Spleen (tissue), 11 donors: ENCODE results near the gene ITGB8. TPM values are rescaled to one million over a fixed set of nuclear protein-coding genes. Genes with fewer than 3 reads are reported as not detected.

Experiments used
- DNase-seq: peaks from one replicate; pipeline ENCODE4 v3.0.0-alpha.2; 2020
- H3K27ac ChIP-seq, 8 donors: fragments of 200-600 bp; sonication (generic) in 7 of 8; 1 replicate in 4 of 8; 2 replicates in 4 of 8; pipeline versions ENCODE4 v1.5.0 to v1.8.0; 2016 to 2021; ENCODE audit warnings: inconsistent platforms in 4 of 8, mild to moderate bottlenecking in 4 of 8, moderate library complexity in 1 of 8
- H3K27me3 ChIP-seq, 7 donors: fragments of 200-600 bp; sonication (generic) in 6 of 7; replicated peaks in 1 of 7; 1 replicate in 4 of 7; 2 replicates in 3 of 7; pipeline versions ENCODE4 v1.5.0 to v1.8.0; 2016 to 2021; ENCODE audit warnings: inconsistent platforms in 3 of 7, mild to moderate bottlenecking in 1 of 7
- H3K36me3 ChIP-seq, 6 donors: fragments of 200-600 bp; sonication (generic) in 5 of 6; 1 replicate in 4 of 6; 2 replicates in 2 of 6; pipeline versions ENCODE4 v1.5.0 to v1.8.0; 2016 to 2021; ENCODE audit warnings: inconsistent platforms in 2 of 6
- H3K4me1 ChIP-seq, 6 donors: fragments of 200-600 bp; sonication (generic) in 5 of 6; 1 replicate in 3 of 6; 2 replicates in 3 of 6; pipeline versions ENCODE4 v1.5.0 to v1.8.0; 2016 to 2021; ENCODE audit warnings: inconsistent platforms in 3 of 6
- H3K4me3 ChIP-seq, 8 donors: fragments of 200-600 bp; sonication (generic) in 7 of 8; 1 replicate in 4 of 8; 2 replicates in 4 of 8; pipeline versions ENCODE4 v1.5.0 to v1.8.0; 2016 to 2021; ENCODE audit warnings: inconsistent platforms in 4 of 8, mild to moderate bottlenecking in 4 of 8, moderate library complexity in 2 of 8
- H3K9me3 ChIP-seq, 8 donors: fragments of 200-600 bp; sonication (generic) in 7 of 8; 1 replicate in 4 of 8; 2 replicates in 4 of 8; pipeline versions ENCODE4 v1.5.0 to v1.8.0; 2016 to 2021; ENCODE audit warnings: inconsistent platforms in 4 of 8
- POLR2A ChIP-seq, 3 donors: fragments of 450-650 bp; IDR thresholded peaks; one replicate each; pipeline ENCODE4 v1.5.1; 2017; ENCODE audit warnings: antibody characterized with exemption in 3 of 3, mild to moderate bottlenecking in 1 of 3
- POLR2AphosphoS5 ChIP-seq, 3 donors: sonication (generic); formaldehyde crosslinking; IDR thresholded peaks; one replicate each; pipeline ENCODE4 v1.5.1; 2017; ENCODE audit warnings: antibody characterized with exemption in 3 of 3
- WGBS, 5 donors: extraction: QIAGEN DNeasy Blood & Tissue Kit in 3 of 5; methylation state at CpG; one replicate each; pipeline versions ENCODE4 v1.1.5 to v1.1.7; 2013 to 2018; 5-methylcytosine and 5-hydroxymethylcytosine counted together
- intact Hi-C: fragments of 100-400 bp; cut with DNase I; formaldehyde crosslinking; loops from one replicate; pipeline ENCODE4 v1.15.0; 2023; ENCODE audit warnings: low total_unique reads
- polyA plus RNA-seq, 3 donors: library from polyadenylated mRNA; stranded (reverse); fragments of 200-250 nt; gene quantifications; one replicate each; pipeline ENCODE4 v1.2.1, GENCODE V29; 2013
- total RNA-seq, 7 donors: library from RNA; depleted of rRNA in 3 of 7; stranded (reverse); fragments of >200 nt in 3 of 7; fragmentation: NEBNext Ultra II Directional in 4 of 7; extraction: Animal tissue kit (Norgen Biotek cat#: 25700) in 4 of 7; gene quantifications; one replicate each; pipeline versions ENCODE4 v1.1.0 to v1.2.1, GENCODE V29; 2016 to 2021
- TF ChIP-seq, protein P1 (sequence below), 11 experiments: fragments of 200-600 bp in 7 of 11; fragments of 450-650 bp in 4 of 11; sonication (generic) in 4 of 11; IDR thresholded peaks in 8 of 11; conservative IDR thresholded peaks in 3 of 11; 1 replicate in 7 of 11; 2 replicates in 4 of 11; pipeline versions ENCODE4 v1.4.0 to v1.8.0; 2016 to 2021; ENCODE audit warnings: antibody characterized with exemption in 11 of 11, inconsistent platforms in 4 of 11, mild to moderate bottlenecking in 1 of 11
- donor health status: healthy with polysubstance abuse.
- donor health status: DM: no; HTN: no; CAD: no; lungs with moderate emphysema.
- donor health status: DM: no; HTN: no; CAD: no.
- donor health status: Bipolar disorder and iron deficiency.
- donor health status: healthy.
- donor health status: DM: no; HTN: no; CAD: no.
- donor health status: DM: yes; HTN: yes; CAD: no.

The ITGB8 gene
- total and polyA plus RNA-seq, 10 donors: 0.11 to 1.1 (median 0.28) TPM

DNA sequence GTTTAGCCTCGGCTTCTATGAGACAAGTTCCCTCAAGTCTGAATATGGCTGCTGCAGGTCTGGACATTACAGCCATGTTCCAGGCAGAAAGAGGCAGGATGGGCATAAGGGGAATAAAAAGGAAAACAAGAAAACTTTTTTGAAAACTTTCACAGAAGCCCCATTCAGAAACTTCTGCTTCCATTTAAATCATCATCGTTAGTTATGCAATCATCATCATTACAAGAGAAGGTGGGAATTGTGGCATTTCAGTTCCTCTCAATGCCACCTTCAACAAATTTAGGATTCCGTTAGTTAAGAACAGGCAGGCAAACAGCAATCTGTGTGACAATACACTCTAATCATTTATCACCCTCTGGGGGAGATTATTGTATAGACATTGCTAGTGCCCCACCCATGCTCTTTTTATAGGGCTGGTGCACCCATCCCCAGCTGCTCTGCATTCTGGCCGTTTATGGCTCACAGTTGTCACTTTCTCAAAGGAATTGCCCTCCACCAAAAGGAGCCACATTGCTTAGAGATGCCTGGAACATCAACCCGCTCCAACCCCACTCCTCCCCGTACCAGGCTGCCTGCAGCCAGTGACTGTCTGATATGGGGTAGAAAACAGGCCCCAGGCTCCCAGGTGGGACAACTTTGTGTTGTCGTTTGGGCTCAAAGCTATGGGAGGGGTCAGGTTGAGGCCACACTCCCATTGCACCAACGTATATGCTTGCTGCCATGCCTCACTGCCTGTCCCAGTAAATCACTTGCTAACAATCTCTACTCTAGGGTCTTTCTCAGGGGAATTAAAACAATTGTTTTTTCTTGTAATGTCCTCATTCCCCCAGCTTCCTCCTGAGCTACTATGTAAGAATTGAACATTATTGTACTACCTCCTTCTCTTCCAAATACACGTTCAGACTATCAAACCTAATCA lies 24.2 kb downstream of the ITGB8 start:
- Histone ChIP-seq H3K4me3 (no peak overlapping the region), H3K27me3 (peaks cover 0 to 5% (median 0%) of the 10 kb centered on the region in 7 donors), H3K36me3 (no peaks in the 10 kb centered on the region), H3K4me1 (no peaks in the 10 kb centered on the region), H3K9me3 (no peaks in the 10 kb centered on the region), H3K27ac (no peak overlapping the region)
- 68 to 77% (median 72%) methylated on average over 7 to 9 of the region's 9 CpGs for whole genome bisulfite sequencing, 5 donors
- TF ChIP-seq POLR2A (IDR thresholded peaks at IDR 0.05) (no peak), POLR2AphosphoS5 (IDR thresholded peaks at IDR 0.05) (no peak)
- TF ChIP-seq, protein P1, sequence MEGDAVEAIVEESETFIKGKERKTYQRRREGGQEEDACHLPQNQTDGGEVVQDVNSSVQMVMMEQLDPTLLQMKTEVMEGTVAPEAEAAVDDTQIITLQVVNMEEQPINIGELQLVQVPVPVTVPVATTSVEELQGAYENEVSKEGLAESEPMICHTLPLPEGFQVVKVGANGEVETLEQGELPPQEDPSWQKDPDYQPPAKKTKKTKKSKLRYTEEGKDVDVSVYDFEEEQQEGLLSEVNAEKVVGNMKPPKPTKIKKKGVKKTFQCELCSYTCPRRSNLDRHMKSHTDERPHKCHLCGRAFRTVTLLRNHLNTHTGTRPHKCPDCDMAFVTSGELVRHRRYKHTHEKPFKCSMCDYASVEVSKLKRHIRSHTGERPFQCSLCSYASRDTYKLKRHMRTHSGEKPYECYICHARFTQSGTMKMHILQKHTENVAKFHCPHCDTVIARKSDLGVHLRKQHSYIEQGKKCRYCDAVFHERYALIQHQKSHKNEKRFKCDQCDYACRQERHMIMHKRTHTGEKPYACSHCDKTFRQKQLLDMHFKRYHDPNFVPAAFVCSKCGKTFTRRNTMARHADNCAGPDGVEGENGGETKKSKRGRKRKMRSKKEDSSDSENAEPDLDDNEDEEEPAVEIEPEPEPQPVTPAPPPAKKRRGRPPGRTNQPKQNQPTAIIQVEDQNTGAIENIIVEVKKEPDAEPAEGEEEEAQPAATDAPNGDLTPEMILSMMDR (IDR thresholded peaks at IDR 0.05 in 8 of 11, conservative IDR thresholded peaks at IDR 0.05 in 3 of 11): no peak
- no peak for DNase-seq
- intact Hi-C loops: no loop called here

DNA sequence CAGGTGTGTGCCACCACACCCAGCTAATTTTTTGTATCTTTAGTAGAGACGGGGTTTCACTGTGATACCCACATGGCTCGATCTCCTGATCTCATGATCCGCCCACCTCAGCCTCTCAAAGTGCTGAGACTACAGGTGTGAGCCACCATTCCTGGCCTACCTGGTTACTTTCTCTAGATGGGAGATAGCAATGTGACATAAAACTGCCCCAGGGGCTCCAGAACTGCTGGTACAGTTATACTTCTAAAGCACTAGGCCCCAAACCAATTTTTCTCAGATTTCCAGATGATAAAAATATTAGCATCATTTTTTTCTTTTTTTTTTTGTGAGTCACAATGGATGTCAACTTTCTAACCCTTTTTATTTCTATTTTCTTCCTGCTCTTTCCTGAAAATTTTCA lies 27.4 kb downstream of the ITGB8 start:
- Histone ChIP-seq H3K27me3 (no peaks in the 10 kb centered on the region), H3K9me3 (no peaks in the 10 kb centered on the region), H3K4me3 (no peak overlapping the region), H3K4me1 (no peaks in the 10 kb centered on the region), H3K27ac (no peak overlapping the region), H3K36me3 (no peaks in the 10 kb centered on the region)
- TF ChIP-seq POLR2AphosphoS5 (IDR thresholded peaks at IDR 0.05): no peak
- no peak for TF ChIP-seq POLR2A (IDR thresholded peaks at IDR 0.05)
- TF ChIP-seq, protein P1 (IDR thresholded peaks at IDR 0.05 in 8 of 11, conservative IDR thresholded peaks at IDR 0.05 in 3 of 11): no peak
- DNase-seq: no peak
- intact Hi-C loops: no loop called here
- WGBS, 5 donors: 89 to 97% (median 94%) methylated on average over 3 of the region's 3 CpGs

DNA sequence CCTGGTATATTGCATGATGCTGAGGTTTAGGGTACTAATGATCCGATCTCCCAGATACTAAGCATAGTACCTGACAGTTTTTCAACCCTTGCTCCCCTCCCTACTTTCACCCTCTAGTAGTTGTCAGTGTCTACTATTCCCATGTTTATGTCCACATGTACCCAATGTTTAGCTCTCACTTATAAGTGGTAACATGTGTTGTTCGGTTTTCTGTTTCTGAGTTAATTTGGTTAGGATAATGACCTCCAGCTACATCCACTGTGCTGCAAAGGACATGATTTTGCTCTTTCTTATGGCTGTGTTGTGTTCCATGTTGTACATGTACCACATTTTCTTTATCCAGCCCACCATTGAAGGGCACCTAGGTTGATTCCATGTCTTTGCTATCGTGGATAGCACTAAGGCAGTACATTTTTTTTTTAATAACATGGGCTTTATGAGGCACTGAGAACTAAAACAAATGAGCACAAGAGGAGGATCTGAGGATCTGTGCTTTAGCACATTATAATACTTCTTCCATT lies 28.1 kb downstream of the ITGB8 start:
- 90 to 97% (median 92%) methylated on average over 3 of the region's 3 CpGs for WGBS, 5 donors
- H3K36me3 ChIP-seq: no peaks in the 10 kb centered on the region
- peaks cover 0 to 5% (median 0%) of the 10 kb centered on the region in 7 donors for H3K27me3 ChIP-seq
- intact Hi-C loops: no loop called here
- H3K4me1 ChIP-seq: no peaks in the 10 kb centered on the region
- no peak overlapping the region for H3K4me3 ChIP-seq
- no peaks in the 10 kb centered on the region for H3K9me3 ChIP-seq
- TF ChIP-seq, protein P1 (IDR thresholded peaks at IDR 0.05 in 8 of 11, conservative IDR thresholded peaks at IDR 0.05 in 3 of 11): no peak
- no peak for TF ChIP-seq POLR2AphosphoS5 (IDR thresholded peaks at IDR 0.05)
- no peak for TF ChIP-seq POLR2A (IDR thresholded peaks at IDR 0.05)
- DNase-seq: no peak
- no peak overlapping the region for H3K27ac ChIP-seq

DNA sequence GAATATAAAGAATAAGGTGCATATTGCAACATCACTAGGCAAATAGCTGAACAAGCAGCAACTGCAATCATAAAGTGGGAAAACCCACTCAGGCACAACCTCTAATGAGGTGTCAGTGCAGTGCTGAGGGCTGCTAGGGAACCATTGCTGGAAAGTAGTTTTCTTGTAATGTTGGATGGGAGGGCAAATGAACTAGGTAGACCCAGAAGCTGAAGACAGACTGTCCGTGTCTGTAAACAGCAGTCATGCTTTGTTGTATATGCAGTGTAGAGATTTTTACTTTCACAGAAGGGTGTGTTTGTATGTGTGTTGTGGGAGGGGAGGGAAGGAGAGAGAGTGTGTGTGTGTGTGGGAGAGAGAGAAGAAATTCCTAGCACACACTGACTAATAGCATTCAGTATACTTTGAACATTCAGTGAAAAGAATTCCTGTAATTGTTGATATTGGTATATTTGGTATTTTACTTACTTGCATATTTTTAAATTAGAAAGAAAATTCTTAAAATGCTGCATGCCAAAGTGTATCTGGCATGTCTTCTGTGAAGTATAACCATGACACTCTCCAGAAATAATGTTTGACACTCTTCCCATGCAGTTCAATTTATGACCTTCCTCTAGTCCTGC lies 28.8 kb downstream of the ITGB8 start:
- 76 to 93% (median 81%) methylated on average over 1 of the region's 1 CpG for WGBS, 5 donors
- H3K36me3 ChIP-seq: no peaks in the 10 kb centered on the region
- no peak overlapping the region for H3K4me3 ChIP-seq
- H3K27me3 ChIP-seq: peaks cover 0 to 5% (median 0%) of the 10 kb centered on the region in 7 donors
- intact Hi-C loops: no loop called here
- DNase-seq: no peak
- TF ChIP-seq POLR2AphosphoS5 (IDR thresholded peaks at IDR 0.05) (no peak), POLR2A (IDR thresholded peaks at IDR 0.05) (no peak)
- TF ChIP-seq, protein P1 (IDR thresholded peaks at IDR 0.05 in 8 of 11, conservative IDR thresholded peaks at IDR 0.05 in 3 of 11): no peak
- H3K4me1 ChIP-seq: no peaks in the 10 kb centered on the region
- H3K9me3 ChIP-seq: no peaks in the 10 kb centered on the region
- H3K27ac ChIP-seq: no peak overlapping the region
